ENCODE results near the gene PFKFB1. TPM values are rescaled to one million over a fixed set of nuclear protein-coding genes. Genes with fewer than 3 reads are reported as not detected.
A peak's percentile ranks its signal among the peaks of the same experiment; 100 is the strongest.

PFKFB1 gene
- total and polyA plus RNA-seq, 3 donors from 2014 or later, result 1.0 to 1.5 (median 1.4) TPM

DNA sequence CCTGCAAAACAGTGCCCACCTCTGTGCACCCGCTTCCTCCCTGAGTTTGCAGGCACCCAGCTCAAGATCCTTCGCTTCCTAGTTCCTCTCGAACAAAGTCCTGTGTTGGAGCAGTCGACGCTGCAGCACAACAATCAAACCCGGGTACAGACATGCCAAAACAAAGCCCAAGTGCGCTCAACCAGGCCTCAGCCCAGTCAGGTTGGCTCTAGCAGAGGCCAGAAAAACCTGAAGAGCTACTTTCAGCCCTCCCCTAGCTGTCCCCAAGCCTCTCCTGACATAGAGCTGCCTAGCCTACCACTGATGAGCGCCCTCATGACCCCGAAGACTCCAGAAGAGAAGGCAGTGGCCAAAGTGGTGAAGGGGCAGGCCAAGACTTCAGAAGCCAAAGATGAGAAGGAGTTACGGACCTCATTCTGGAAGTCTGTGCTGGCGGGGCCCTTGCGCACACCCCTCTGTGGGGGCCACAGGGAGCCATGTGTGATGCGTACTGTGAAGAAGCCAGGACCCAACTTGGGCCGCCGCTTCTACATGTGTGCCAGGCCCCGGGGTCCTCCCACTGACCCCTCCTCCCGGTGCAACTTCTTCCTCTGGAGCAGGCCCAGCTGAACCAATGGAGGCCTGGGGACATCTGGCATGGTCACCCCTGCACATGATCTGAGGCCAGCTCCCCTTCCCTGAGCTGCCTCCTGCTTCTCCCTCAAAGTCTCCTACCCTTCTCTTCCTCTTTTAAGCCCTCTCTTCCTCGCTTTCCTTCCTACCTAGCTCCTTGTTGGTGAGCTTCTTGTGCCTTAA, 13.0 kb upstream of the PFKFB1 start:
- Histone ChIP-seq H3K4me3 (no peak overlapping the region), H3K27ac (no peak overlapping the region), H3K9me3 (no peaks in the 10 kb centered on the region), H3K36me3 (ENCODE audit: low read depth, missing control alignments) (no peaks in the 10 kb centered on the region), H3K27me3 (no peaks in the 10 kb centered on the region), H3K4me1 (no peaks in the 10 kb centered on the region)
- WGBS, 2 donors, result 91 to 94% methylated on average over 8 to 14 of the region's 18 CpGs
- no peak for DNase-seq
- no peak for TF ChIP-seq POLR2A (IDR thresholded peaks at IDR 0.05)
- no peak for TF ChIP-seq CTCF (IDR thresholded peaks at IDR 0.05)
- intact Hi-C loops (cut with DNase I; ENCODE audit: low total_unique reads), result no loop called here

DNA sequence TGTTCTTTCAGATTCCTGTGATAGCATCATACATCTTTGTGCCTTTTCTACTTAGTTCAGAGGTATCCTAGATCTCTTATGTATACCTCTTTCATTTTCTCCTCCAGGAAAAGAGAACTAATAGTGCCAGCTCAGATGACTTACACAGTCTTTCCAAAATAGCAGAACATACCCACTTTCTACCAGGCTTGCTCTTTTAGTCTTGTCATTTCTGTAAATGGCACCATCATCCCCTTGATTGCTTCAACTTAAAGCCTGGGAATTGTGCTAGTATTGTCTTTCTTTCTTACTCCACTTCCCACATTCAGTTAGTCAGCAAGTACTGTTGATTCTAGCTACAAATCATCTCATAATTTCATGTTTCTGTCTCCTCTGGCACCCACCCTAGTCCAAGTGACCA, 11.3 kb upstream of the PFKFB1 start:
- intact Hi-C loops (cut with DNase I; ENCODE audit: low total_unique reads), result no loop called here
- Histone ChIP-seq H3K27ac (no peak overlapping the region), H3K9me3 (no peaks in the 10 kb centered on the region), H3K27me3 (no peaks in the 10 kb centered on the region), H3K4me3 (no peak overlapping the region), H3K4me1 (no peaks in the 10 kb centered on the region), H3K36me3 (ENCODE audit: low read depth, missing control alignments) (no peaks in the 10 kb centered on the region)
- no peak for TF ChIP-seq POLR2A (IDR thresholded peaks at IDR 0.05)
- no peak for TF ChIP-seq CTCF (IDR thresholded peaks at IDR 0.05)
- no peak for DNase-seq

GRCh38 chrX:55004231-55004630, 10.2 kb upstream of the PFKFB1 start:
- whole genome bisulfite sequencing, 2 donors, result 100% methylated on average over 1 of the region's 1 CpG; no CpG with 5 or more reads in 1 of the 2 donors
- no peaks in the 10 kb centered on the region for H3K36me3 ChIP-seq (ENCODE audit: low read depth, missing control alignments)

DNA sequence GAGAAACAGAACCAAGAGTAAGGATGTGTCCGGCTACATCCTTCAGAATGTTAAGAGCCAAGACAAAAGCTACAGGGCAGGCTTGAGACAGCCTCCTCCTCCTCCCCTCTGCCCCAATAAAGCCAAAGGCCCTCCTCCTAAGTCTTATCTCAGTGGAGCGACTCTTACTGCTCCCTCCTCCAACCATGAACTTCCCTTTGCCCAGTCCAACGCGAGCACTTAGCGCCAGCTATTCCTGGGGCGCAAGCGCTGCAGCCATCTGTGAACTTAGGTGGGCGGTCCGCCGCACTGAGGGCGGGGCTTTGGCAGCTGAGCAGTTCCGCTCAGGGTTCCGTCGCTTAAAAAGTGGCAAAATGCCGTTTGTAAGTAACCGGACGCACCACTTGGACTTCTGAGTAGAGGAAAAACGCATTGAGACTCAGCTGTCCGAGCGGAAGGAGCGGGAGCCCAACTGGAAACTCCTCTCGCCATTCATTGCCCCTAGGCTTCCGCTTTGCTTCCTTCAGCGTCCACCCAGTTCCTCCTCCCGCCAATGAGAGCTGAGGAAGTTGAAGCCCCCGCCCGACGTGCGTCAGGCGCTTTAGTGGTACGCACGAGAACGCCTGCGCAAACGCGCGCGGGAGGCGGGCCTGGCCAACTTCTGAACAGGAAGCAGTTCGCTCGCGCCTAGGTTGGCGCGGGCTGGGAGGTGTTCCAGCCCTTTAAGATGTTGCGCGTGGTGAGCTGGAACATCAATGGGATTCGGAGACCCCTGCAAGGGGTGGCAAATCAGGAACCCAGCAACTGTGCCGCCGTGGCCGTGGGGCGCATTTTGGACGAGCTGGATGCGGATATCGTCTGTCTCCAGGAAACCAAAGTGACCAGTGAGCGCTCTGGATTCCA, 6.0 kb upstream of the PFKFB1 start, which contains the start of gene APEX2:
TSS of gene APEX2 (plus strand) at position 647 of the 882 bp plus-strand sequence. CDS start at position 707, 60 bp downstream.
- WGBS, 2 donors, result 0 to 2% methylated on average over 8 to 46 of the region's 55 CpGs
- DNase-seq, result peak; percentile 94
- intact Hi-C loops (cut with DNase I; ENCODE audit: low total_unique reads), result no loop called here
- H3K36me3 ChIP-seq (ENCODE audit: low read depth, missing control alignments), result no peaks in the 10 kb centered on the region
- no peaks in the 10 kb centered on the region for H3K4me1 ChIP-seq
- no peaks in the 10 kb centered on the region for H3K9me3 ChIP-seq
- H3K27ac ChIP-seq, result peak within 1 kb of the TSS; percentile 86 to 90
- TF ChIP-seq CTCF (IDR thresholded peaks at IDR 0.05) (no peak), POLR2A (IDR thresholded peaks at IDR 0.05) (no peak)
- peak within 1 kb of the TSS; percentile 55 to 65 for H3K4me3 ChIP-seq
- no peaks in the 10 kb centered on the region for H3K27me3 ChIP-seq

More at GRCh38 chrX:55004231-55004630, 10.2 kb upstream of the PFKFB1 start:
- H3K4me3 ChIP-seq, result no peak overlapping the region
- no peaks in the 10 kb centered on the region for H3K4me1 ChIP-seq
- intact Hi-C loops (cut with DNase I; ENCODE audit: low total_unique reads), result no loop called here
- H3K9me3 ChIP-seq, result no peaks in the 10 kb centered on the region
- no peak overlapping the region for H3K27ac ChIP-seq
- no peaks in the 10 kb centered on the region for H3K27me3 ChIP-seq
- no peak for TF ChIP-seq POLR2A (IDR thresholded peaks at IDR 0.05)
- TF ChIP-seq CTCF (IDR thresholded peaks at IDR 0.05), result no peak
- no peak for DNase-seq

Data from testis (tissue), 3 donors.